ENCODE data around the gene ACKR1.

Gene ACKR1

DNA sequence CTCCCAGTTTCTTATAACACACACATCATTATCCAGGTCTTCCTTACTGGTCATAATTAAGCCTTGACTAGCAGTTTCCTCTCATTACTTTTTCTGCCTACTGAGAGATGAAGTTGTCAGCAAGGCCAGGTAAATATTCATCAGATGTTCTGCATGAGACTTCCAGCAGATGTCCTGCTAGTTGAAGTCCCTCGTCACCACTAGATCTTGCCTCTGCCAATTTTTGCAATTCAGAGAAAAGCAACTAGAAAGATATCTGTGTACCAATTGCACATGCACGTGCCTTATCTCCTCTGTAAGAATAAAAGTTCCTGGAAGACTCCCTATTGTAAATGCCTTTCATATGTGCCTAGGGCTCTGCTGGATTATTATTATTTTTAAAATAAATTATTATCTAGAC lies 18.3 kb downstream of the ACKR1 start:
- no peak for DNase-seq

GRCh38 chr1:159228554-159228953 lies 23.9 kb downstream of the ACKR1 start:
- DNase-seq: no peak

GRCh38 chr1:159229260-159229885 lies 24.7 kb downstream of the ACKR1 start:
- DNase-seq: no peak

GRCh38 chr1:159229896-159230295 lies 25.2 kb downstream of the ACKR1 start:
- DNase-seq: no peak

GRCh38 chr1:159239551-159240220 lies 35.0 kb downstream of the ACKR1 start:
- DNase-seq: no peak

- DNase-seq: no peak
These were observed 42.6 kb downstream of the ACKR1 start for GRCh38 chr1:159247266-159247665.

- no peak for DNase-seq
These were observed 43.6 kb downstream of the ACKR1 start for GRCh38 chr1:159248311-159248710.

GRCh38 chr1:159250638-159251216 lies 46.1 kb downstream of the ACKR1 start:
- no peak for DNase-seq

Measured in NCI-H1436 treated with DMSO at 0.1 percent for 48 hours (cell line).